Epithelial cell of esophagus (primary cell): ENCODE results near the gene ZNF213.
"Not testable (repeated sequence)": the region's sequence is repeated elsewhere in the genome, so short reads cannot be mapped to it uniquely, and the experiment has no call there.

Experiments
- DNase-seq: peaks from one replicate; pipeline ENCODE4 v3.0.0; 2010; ENCODE audit warnings: low read depth
- H3K4me3 ChIP-seq: 2 replicates; pipeline ENCODE4 v1.5.1; 2011; ENCODE audit warnings: mild to moderate bottlenecking, low read length, control low read depth
- CTCF ChIP-seq: IDR thresholded peaks from 2 replicates; pipeline ENCODE4 v1.5.1; 2011; ENCODE audit warnings: low read depth, mild to moderate bottlenecking, low read length, control low read depth, inconsistent platforms; ENCODE audit not compliant: insufficient read depth; ENCODE audit errors: missing control alignments

Gene ZNF213

GRCh38 chr16:3158026-3158509 lies 23.2 kb downstream of the ZNF213 start:
- no peak for DNase-seq
- peak overlapping the region; percentile 67 for H3K4me3 ChIP-seq
- no peak for TF ChIP-seq CTCF

GRCh38 chr16:3158510-3159314 lies 23.9 kb downstream of the ZNF213 start:
- peak overlapping the region; percentile 67 for H3K4me3 ChIP-seq
- DNase-seq = peak; percentile 93
- no peak for TF ChIP-seq CTCF

- no peak for DNase-seq
- H3K4me3 ChIP-seq = no peak overlapping the region
- no peak for TF ChIP-seq CTCF
Measured at GRCh38 chr16:3161235-3162018, 26.6 kb downstream of the ZNF213 start.

- TF ChIP-seq CTCF = no peak
- DNase-seq = no peak
Measured at GRCh38 chr16:3164121-3164991, 29.5 kb downstream of the ZNF213 start.

GRCh38 chr16:3165111-3165822 lies 30.4 kb downstream of the ZNF213 start:
- DNase-seq = no peak
- no peak for TF ChIP-seq CTCF

More at GRCh38 chr16:3164121-3164991, 29.5 kb downstream of the ZNF213 start:
- H3K4me3 ChIP-seq = no peak overlapping the region

GRCh38 chr16:3166505-3166886 lies 31.7 kb downstream of the ZNF213 start:
- DNase-seq = no peak
- no peak for TF ChIP-seq CTCF

More at GRCh38 chr16:3165111-3165822, 30.4 kb downstream of the ZNF213 start:
- no peak overlapping the region for H3K4me3 ChIP-seq

GRCh38 chr16:3168729-3169128 lies 33.9 kb downstream of the ZNF213 start:
- not testable (repeated sequence) for H3K4me3 ChIP-seq
- DNase-seq = peak; percentile 82

More at GRCh38 chr16:3166505-3166886, 31.7 kb downstream of the ZNF213 start:
- H3K4me3 ChIP-seq = no peak overlapping the region
